Smooth muscle cell (in vitro differentiated cells): Measurements from ENCODE around the gene SPATA9. TPM values are rescaled to one million over a fixed set of nuclear protein-coding genes. Genes with fewer than 3 reads are reported as not detected.

Experiments
- DNase-seq: peaks from one replicate; lab custom pipeline; 2025; ENCODE audit not compliant: unreplicated experiment; lab: John Stamatoyannopoulos, UW
- H2AFZ ChIP-seq: fragments of 200-600 bp; sonication (generic); 2 replicates; pipeline ENCODE4 v1.6.0; 2016; ENCODE audit warnings: antibody characterized with exemption, low read depth, mild to moderate bottlenecking
- H3F3A ChIP-seq: fragments of 200-600 bp; sonication (generic); 2 replicates; pipeline ENCODE4 v1.6.0; 2017; ENCODE audit warnings: antibody characterized with exemption, low read depth
- H3K27ac ChIP-seq: fragments of 200-600 bp; sonication (generic); 2 replicates; pipeline ENCODE4 v1.5.1; 2016; ENCODE audit warnings: low read depth, mild to moderate bottlenecking
- H3K27me3 ChIP-seq: fragments of 200-600 bp; sonication (generic); 2 replicates; pipeline ENCODE4 v1.6.1; 2016; ENCODE audit warnings: low read depth, mild to moderate bottlenecking
- H3K36me3 ChIP-seq: fragments of 200-600 bp; sonication (generic); 2 replicates; pipeline ENCODE4 v1.5.1; 2016; ENCODE audit warnings: low read depth
- H3K4me1 ChIP-seq: fragments of 200-600 bp; sonication (generic); 2 replicates; pipeline ENCODE4 v1.5.1; 2016; ENCODE audit warnings: low read depth
- H3K4me2 ChIP-seq: fragments of 200-600 bp; sonication (generic); 2 replicates; pipeline ENCODE4 v1.6.0; 2016; ENCODE audit warnings: mild to moderate bottlenecking
- H3K4me3 ChIP-seq: fragments of 200-600 bp; sonication (generic); 2 replicates; pipeline ENCODE4 v1.5.1; 2016; ENCODE audit warnings: mild to moderate bottlenecking
- H3K79me2 ChIP-seq: fragments of 200-600 bp; sonication (generic); 2 replicates; pipeline ENCODE4 v1.6.0; 2016; ENCODE audit warnings: low read depth, mild to moderate bottlenecking
- H3K9ac ChIP-seq: fragments of 200-600 bp; sonication (generic); 2 replicates; pipeline ENCODE4 v1.6.0; 2016; ENCODE audit warnings: low read depth
- H3K9me3 ChIP-seq: fragments of 200-600 bp; sonication (generic); replicated peaks from 2 replicates; pipeline ENCODE4 v1.5.1; 2016; ENCODE audit warnings: low read depth
- H4K20me1 ChIP-seq: fragments of 200-600 bp; sonication (generic); 2 replicates; pipeline ENCODE4 v1.6.0; 2016; ENCODE audit warnings: low read depth
- CTCF ChIP-seq: fragments of 200-600 bp; sonication (generic); IDR thresholded peaks from 2 replicates; pipeline ENCODE4 v1.5.1; 2017; ENCODE audit warnings: borderline replicate concordance, mild to moderate bottlenecking, antibody characterized with exemption; ENCODE audit not compliant: insufficient read depth, poor library complexity, severe bottlenecking
- WGBS: methylation state at CpG from one replicate; pipeline ENCODE4 v1.1.7; 2016; ENCODE audit warnings: low lambda C conversion rate; 5-methylcytosine and 5-hydroxymethylcytosine counted together
- polyA plus RNA-seq: library from polyadenylated mRNA; unstranded; fragments of >200 nt; fragmentation: Nextera tagmentation; extraction: Ambion mirVana; gene quantifications from 2 replicates; pipeline ENCODE4 v1.2.1, GENCODE V29; 2016
- total RNA-seq: library from RNA; depleted of rRNA; stranded (reverse); fragments of >200 nt; gene quantifications from 2 replicates; pipeline ENCODE4 v1.2.3, GENCODE V29; 2014

SPATA9 gene
- total and polyA plus RNA-seq, 2 experiments from 2014 or later: not detected

GRCh38 chr5:95727764-95728191 lies 45.0 kb upstream of the SPATA9 start:
- H3K27me3 ChIP-seq: no peaks in the 10 kb centered on the region
- DNase-seq: no peak
- no peak overlapping the region for H2AFZ ChIP-seq
- H3K27ac ChIP-seq: peak overlapping the region; percentile 92
- no peaks in the 10 kb centered on the region for H4K20me1 ChIP-seq
- no peak for TF ChIP-seq CTCF
- no peak overlapping the region for H3K4me3 ChIP-seq
- H3K4me1 ChIP-seq: peaks cover 18% of the 10 kb centered on the region
- H3K4me2 ChIP-seq: peak overlapping the region; percentile 95
- H3F3A ChIP-seq: no peaks in the 10 kb centered on the region
- no peak overlapping the region for H3K9ac ChIP-seq
- peaks cover 12% of the 10 kb centered on the region for H3K79me2 ChIP-seq
- H3K36me3 ChIP-seq: no peaks in the 10 kb centered on the region
- 62% methylated on average over 2 of the region's 2 CpGs for WGBS
- H3K9me3 ChIP-seq: no peaks in the 10 kb centered on the region

GRCh38 chr5:95726811-95727763 lies 44.3 kb upstream of the SPATA9 start:
- 80% methylated on average over 5 of the region's 5 CpGs for WGBS
- H3K9ac ChIP-seq: no peak overlapping the region

GRCh38 chr5:95725937-95726810 lies 43.4 kb upstream of the SPATA9 start:
- no peak for TF ChIP-seq CTCF
- H3K36me3 ChIP-seq: no peaks in the 10 kb centered on the region
- peak overlapping the region; percentile 92 for H3K27ac ChIP-seq
- H3K4me1 ChIP-seq: peaks cover 18% of the 10 kb centered on the region
- no peaks in the 10 kb centered on the region for H3K27me3 ChIP-seq
- peak overlapping the region; percentile 5 for H3K4me3 ChIP-seq
- H2AFZ ChIP-seq: no peak overlapping the region
- 89% methylated on average over 4 of the region's 4 CpGs for WGBS
- H4K20me1 ChIP-seq: no peaks in the 10 kb centered on the region
- DNase-seq: no peak
- H3F3A ChIP-seq: no peaks in the 10 kb centered on the region
- no peak overlapping the region for H3K9ac ChIP-seq
- H3K79me2 ChIP-seq: no peaks in the 10 kb centered on the region
- H3K4me2 ChIP-seq: peak overlapping the region; percentile 59
- no peaks in the 10 kb centered on the region for H3K9me3 ChIP-seq

More at GRCh38 chr5:95726811-95727763, 44.3 kb upstream of the SPATA9 start:
- Histone ChIP-seq H3K79me2 (peaks cover 5% of the 10 kb centered on the region), H4K20me1 (no peaks in the 10 kb centered on the region), H2AFZ (no peak overlapping the region), H3F3A (no peaks in the 10 kb centered on the region), H3K27ac (peak overlapping the region; percentile 92), H3K27me3 (no peaks in the 10 kb centered on the region), H3K4me1 (peaks cover 18% of the 10 kb centered on the region), H3K4me2 (peak overlapping the region; percentile 59), H3K36me3 (no peaks in the 10 kb centered on the region), H3K9me3 (no peaks in the 10 kb centered on the region), H3K4me3 (no peak overlapping the region)
- DNase-seq: no peak
- no peak for TF ChIP-seq CTCF
